SK-N-SH (cell line): ENCODE data around the gene NSA2. TPM values are rescaled to one million over a fixed set of nuclear protein-coding genes. Genes with fewer than 3 reads are reported as not detected.

ENCODE experiments used
- CTCF ChIA-PET: fragments of 300-600, 350-600 bp; formaldehyde crosslinking; extraction: SDS; loops from one replicate; lab custom pipeline; 2021; lab: Yijun Ruan, JAX
- POLR2A ChIA-PET: fragments of 350-600 bp; sonication (Branson Sonifier 250); formaldehyde crosslinking; extraction: SDS; loops from one replicate; lab custom pipeline; 2020; ENCODE audit warnings: antibody characterized with exemption, inconsistent platforms; lab: Yijun Ruan, JAX
- DNase-seq: peaks from one replicate; pipeline ENCODE4 v3.0.0; 2012
- H2AFZ ChIP-seq: fragments of 200-600 bp; sonication (generic); 2 replicates; pipeline ENCODE4 v1.8.1; 2016; ENCODE audit warnings: antibody characterized with exemption, mild to moderate bottlenecking, low read depth
- H3F3A ChIP-seq: fragments of 200-600 bp; sonication (generic); replicated peaks from 2 replicates; pipeline ENCODE3; 2016; ENCODE audit warnings: antibody characterized with exemption, mild to moderate bottlenecking; ENCODE audit not compliant: insufficient read depth
- H3K27ac ChIP-seq, 2 experiments: fragments of 200-500 bp in 1 of 2; fragments of 200-600 bp in 1 of 2; sonication (Bioruptor generic) in 1 of 2; sonication (generic), shearing (Covaris generic) in 1 of 2; 2 replicates each; pipeline versions ENCODE4 v1.5.1 to v1.6.1; 2014 to 2016; ENCODE audit warnings: low read depth in 2 of 2, inconsistent platforms in 1 of 2, low read length in 1 of 2, mild to moderate bottlenecking in 1 of 2, mixed read lengths in 1 of 2
- H3K27me3 ChIP-seq: fragments of 200-600 bp; sonication (generic), shearing (Covaris generic); 2 replicates; pipeline ENCODE4 v1.6.1; 2016; ENCODE audit warnings: mixed run types; ENCODE audit not compliant: insufficient read depth
- H3K36me3 ChIP-seq, 2 experiments: fragments of 200-500 bp in 1 of 2; fragments of 200-600 bp in 1 of 2; sonication (Bioruptor generic) in 1 of 2; sonication (generic) in 1 of 2; replicated peaks in 1 of 2; 2 replicates each; pipeline versions ENCODE3 to v1.5.1; 2014 to 2016; ENCODE audit warnings: low read length in 1 of 2, mild to moderate bottlenecking in 1 of 2; ENCODE audit not compliant: insufficient read depth in 2 of 2, control insufficient read depth in 1 of 2
- H3K4me1 ChIP-seq, 2 experiments: fragments of 200-500 bp in 1 of 2; fragments of 200-600 bp in 1 of 2; sonication (Bioruptor generic) in 1 of 2; sonication (generic), shearing (Covaris generic) in 1 of 2; 2 replicates each; pipeline versions ENCODE4 v1.5.1 to v1.6.1; 2014 to 2016; ENCODE audit warnings: low read depth in 1 of 2, low read length in 1 of 2, mixed run types in 1 of 2; ENCODE audit not compliant: insufficient read depth in 2 of 2, control insufficient read depth in 1 of 2
- H3K4me2 ChIP-seq: fragments of 200-600 bp; sonication (generic), shearing (Covaris generic); 2 replicates; pipeline ENCODE4 v1.6.1; 2017; ENCODE audit warnings: mixed run types
- H3K4me3 ChIP-seq, 2 experiments: fragments of 200-500 bp in 1 of 2; fragments of 200-600 bp in 1 of 2; sonication (Bioruptor generic) in 1 of 2; sonication (generic), shearing (Covaris generic) in 1 of 2; 2 replicates each; pipeline versions ENCODE4 v1.5.1 to v1.8.1; 2014 to 2016; ENCODE audit warnings: low read depth in 2 of 2, inconsistent platforms in 1 of 2, low read length in 1 of 2, mild to moderate bottlenecking in 1 of 2, mixed read lengths in 1 of 2, moderate library complexity in 1 of 2
- H3K79me2 ChIP-seq: fragments of 200-600 bp; sonication (generic); 2 replicates; pipeline ENCODE4 v1.8.1; 2017; ENCODE audit warnings: mild to moderate bottlenecking; ENCODE audit not compliant: insufficient read depth
- H3K9ac ChIP-seq: fragments of 200-600 bp; sonication (generic); 2 replicates; pipeline ENCODE4 v1.6.1; 2017; ENCODE audit warnings: mixed run types
- H3K9me2 ChIP-seq: fragments of 200-600 bp; sonication (generic); 2 replicates; pipeline ENCODE4 v1.6.1; 2017; ENCODE audit warnings: mixed run types
- H3K9me3 ChIP-seq: fragments of 200-600 bp; sonication (generic); 2 replicates; pipeline ENCODE4 v1.6.1; 2017; ENCODE audit warnings: mixed run types, mild to moderate bottlenecking, moderate library complexity
- H4K20me1 ChIP-seq: fragments of 200-600 bp; sonication (generic); 2 replicates; pipeline ENCODE4 v1.6.1; 2017; ENCODE audit warnings: mild to moderate bottlenecking, mixed run types; ENCODE audit not compliant: insufficient read depth
- ELF1 ChIP-seq: IDR thresholded peaks from 2 replicates; pipeline ENCODE4 v1.4.0; 2012
- EZH2phosphoT487 ChIP-seq: fragments of 200-600 bp; sonication (generic); IDR thresholded peaks from 2 replicates; pipeline ENCODE4 v1.6.1; 2017; ENCODE audit warnings: low read depth, mixed run types, mild to moderate bottlenecking, antibody characterized with exemption, moderate library complexity, borderline replicate concordance
- FOSL2 ChIP-seq: IDR thresholded peaks from 2 replicates; pipeline ENCODE4 v1.4.0; 2012; ENCODE audit warnings: low read depth, mild to moderate bottlenecking, moderate library complexity, borderline replicate concordance
- GABPA ChIP-seq: IDR thresholded peaks from 2 replicates; pipeline ENCODE4 v1.4.0; 2012; ENCODE audit warnings: low read depth, mild to moderate bottlenecking
- IRF3 ChIP-seq: fragments of 150-350 bp; IDR thresholded peaks from 2 replicates; pipeline ENCODE4 v1.6.1; 2016; ENCODE audit warnings: mild to moderate bottlenecking, low read depth, low read length
- JUND ChIP-seq: IDR thresholded peaks from 2 replicates; pipeline ENCODE4 v1.4.0; 2012
- MAX ChIP-seq: IDR thresholded peaks from 2 replicates; pipeline ENCODE4 v1.4.0; 2012; ENCODE audit warnings: low read depth
- MXI1 ChIP-seq: IDR thresholded peaks from 2 replicates; pipeline ENCODE4 v1.6.1; 2012; ENCODE audit warnings: mild to moderate bottlenecking, low read depth, low read length, improper control_type of control experiment
- NFIC ChIP-seq: IDR thresholded peaks from 2 replicates; pipeline ENCODE4 v1.4.0; 2012; ENCODE audit warnings: borderline replicate concordance
- NRF1 ChIP-seq: IDR thresholded peaks from 2 replicates; pipeline ENCODE4 v1.6.1; 2012; ENCODE audit warnings: low read depth, mild to moderate bottlenecking, low read length
- POLR2AphosphoS5 ChIP-seq: IDR thresholded peaks from 2 replicates; pipeline ENCODE4 v1.6.1; 2012; ENCODE audit warnings: low read depth, low read length
- RXRA ChIP-seq: IDR thresholded peaks from 2 replicates; pipeline ENCODE4 v1.4.0; 2012; ENCODE audit warnings: low read depth, mild to moderate bottlenecking, borderline replicate concordance
- SIN3A ChIP-seq: IDR thresholded peaks from 2 replicates; pipeline ENCODE4 v1.6.1; 2012; ENCODE audit warnings: low read depth, mild to moderate bottlenecking, low read length, moderate library complexity, borderline replicate concordance
- TAF1 ChIP-seq: IDR thresholded peaks from 2 replicates; pipeline ENCODE4 v1.6.1; 2012; ENCODE audit warnings: low read depth, mild to moderate bottlenecking, low read length, moderate library complexity, borderline replicate concordance
- YY1 ChIP-seq: IDR thresholded peaks from 2 replicates; pipeline ENCODE4 v1.4.0; 2012; ENCODE audit warnings: low read depth, mild to moderate bottlenecking
- ZBTB33 ChIP-seq: IDR thresholded peaks from 2 replicates; pipeline ENCODE4 v1.4.0; 2012; ENCODE audit warnings: low read depth, borderline replicate concordance
- WGBS: methylation state at CpG from one replicate; pipeline ENCODE4 v1.1.6; 2017; ENCODE audit warnings: low lambda C conversion rate; 5-methylcytosine and 5-hydroxymethylcytosine counted together
- polyA plus RNA-seq, 3 experiments: library from polyadenylated mRNA; depleted of rRNA; stranded (reverse); fragments of >200 nt; gene quantifications; 2 replicates each; pipeline ENCODE4 v1.2.3, GENCODE V29; 2012
- TF ChIP-seq, protein P1 (sequence below): fragments of 150-350 bp; IDR thresholded peaks from 2 replicates; pipeline ENCODE4 v1.6.1; 2017; ENCODE audit warnings: antibody characterized with exemption, low read length, low read depth, borderline replicate concordance
- TF ChIP-seq, protein P2 (sequence below): IDR thresholded peaks from 2 replicates; pipeline ENCODE4; 2012

NSA2 gene
- polyA plus RNA-seq, 1 of the 3 experiments (the other 2 are of a cell fraction), result 81.0 TPM

- CTCF ChIA-PET, result interaction anchor here (1.3 kb wide), 1 partner anchor 45 kb away, joined by 4 read pairs; no protein-coding TSS in a partner anchor
- no peaks in the 10 kb centered on the region for H4K20me1 ChIP-seq
- H3K4me3 ChIP-seq, result no peak overlapping the region
- H3K79me2 ChIP-seq, result no peaks in the 10 kb centered on the region
- H3K9me2 ChIP-seq, result no peaks in the 10 kb centered on the region
- H3K27me3 ChIP-seq, result no peaks in the 10 kb centered on the region
- DNase-seq, result no peak
- H3F3A ChIP-seq, result peaks cover 11% of the 10 kb centered on the region
- TF ChIP-seq FOSL2 (no peak), GABPA (no peak), ZBTB33 (no peak), TAF1 (no peak), RXRA (no peak), ELF1 (no peak), MAX (no peak), JUND (no peak), SIN3A (no peak), MXI1 (no peak), EZH2phosphoT487 (no peak), POLR2AphosphoS5 (no peak), NFIC (no peak), NRF1 (no peak), IRF3 (no peak), YY1 (no peak)
- TF ChIP-seq, protein P1, sequence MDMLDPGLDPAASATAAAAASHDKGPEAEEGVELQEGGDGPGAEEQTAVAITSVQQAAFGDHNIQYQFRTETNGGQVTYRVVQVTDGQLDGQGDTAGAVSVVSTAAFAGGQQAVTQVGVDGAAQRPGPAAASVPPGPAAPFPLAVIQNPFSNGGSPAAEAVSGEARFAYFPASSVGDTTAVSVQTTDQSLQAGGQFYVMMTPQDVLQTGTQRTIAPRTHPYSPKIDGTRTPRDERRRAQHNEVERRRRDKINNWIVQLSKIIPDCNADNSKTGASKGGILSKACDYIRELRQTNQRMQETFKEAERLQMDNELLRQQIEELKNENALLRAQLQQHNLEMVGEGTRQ, result no peak
- TF ChIP-seq, protein P2, sequence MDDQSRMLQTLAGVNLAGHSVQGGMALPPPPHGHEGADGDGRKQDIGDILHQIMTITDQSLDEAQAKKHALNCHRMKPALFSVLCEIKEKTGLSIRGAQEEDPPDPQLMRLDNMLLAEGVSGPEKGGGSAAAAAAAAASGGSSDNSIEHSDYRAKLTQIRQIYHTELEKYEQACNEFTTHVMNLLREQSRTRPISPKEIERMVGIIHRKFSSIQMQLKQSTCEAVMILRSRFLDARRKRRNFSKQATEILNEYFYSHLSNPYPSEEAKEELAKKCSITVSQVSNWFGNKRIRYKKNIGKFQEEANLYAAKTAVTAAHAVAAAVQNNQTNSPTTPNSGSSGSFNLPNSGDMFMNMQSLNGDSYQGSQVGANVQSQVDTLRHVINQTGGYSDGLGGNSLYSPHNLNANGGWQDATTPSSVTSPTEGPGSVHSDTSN, result no peak
- no peaks in the 10 kb centered on the region for H3K9me3 ChIP-seq
- H2AFZ ChIP-seq, result no peak overlapping the region
- no peaks in the 10 kb centered on the region for H3K4me1 ChIP-seq
- no peak overlapping the region for H3K4me2 ChIP-seq
- no peak overlapping the region for H3K9ac ChIP-seq
- H3K36me3 ChIP-seq, result peaks cover 58 to 59% of the 10 kb centered on the region in 2 experiments
- no peak overlapping the region for H3K27ac ChIP-seq
- 79% methylated on average over 1 of the region's 1 CpG for WGBS
- POLR2A ChIA-PET, result interaction anchor here (0.6 kb wide), 1 partner anchor 1811 kb away, joined by 3 read pairs; no protein-coding TSS in a partner anchor
Measured at GRCh38 chr5:74717596-74717995, 49.5 kb upstream of the NSA2 start.
